ENCODE measurements around the gene ZNF407.

The ZNF407 gene

GRCh38 chr18:75041586-75041985 is 443.9 kb downstream of the ZNF407 start:
- peak; percentile 49 for DNase-seq (ENCODE audit: low read depth)
- no peak overlapping the region for H3K4me3 ChIP-seq (ENCODE audit: control insufficient read depth, low read depth, low read length)
- TF ChIP-seq CTCF (conservative IDR thresholded peaks at IDR 0.05; ENCODE audit: control insufficient read depth, insufficient read depth, low read depth, low read length), result peak; percentile 51

- DNase-seq (ENCODE audit: low read depth), result no peak
- no peak for TF ChIP-seq CTCF (conservative IDR thresholded peaks at IDR 0.05; ENCODE audit: control insufficient read depth, insufficient read depth, low read depth, low read length)
- H3K4me3 ChIP-seq (ENCODE audit: control insufficient read depth, low read depth, low read length), result no peak overlapping the region
These were observed 445.8 kb downstream of the ZNF407 start for GRCh38 chr18:75043478-75043877.

GRCh38 chr18:75044296-75044695 is 446.6 kb downstream of the ZNF407 start:
- H3K4me3 ChIP-seq (ENCODE audit: control insufficient read depth, low read depth, low read length), result no peak overlapping the region
- DNase-seq (ENCODE audit: low read depth), result no peak
- no peak for TF ChIP-seq CTCF (conservative IDR thresholded peaks at IDR 0.05; ENCODE audit: control insufficient read depth, insufficient read depth, low read depth, low read length)

- no peak for DNase-seq (ENCODE audit: low read depth)
- no peak for TF ChIP-seq CTCF (conservative IDR thresholded peaks at IDR 0.05; ENCODE audit: control insufficient read depth, insufficient read depth, low read depth, low read length)
- no peak overlapping the region for H3K4me3 ChIP-seq (ENCODE audit: control insufficient read depth, low read depth, low read length)
These were observed 447.1 kb downstream of the ZNF407 start for GRCh38 chr18:75044791-75045190.

GRCh38 chr18:75045272-75045671 is 447.6 kb downstream of the ZNF407 start:
- H3K4me3 ChIP-seq (ENCODE audit: control insufficient read depth, low read depth, low read length), result no peak overlapping the region
- TF ChIP-seq CTCF (conservative IDR thresholded peaks at IDR 0.05; ENCODE audit: control insufficient read depth, insufficient read depth, low read depth, low read length), result no peak
- no peak for DNase-seq (ENCODE audit: low read depth)

GRCh38 chr18:75047240-75047961 is 449.7 kb downstream of the ZNF407 start:
- H3K4me3 ChIP-seq (ENCODE audit: control insufficient read depth, low read depth, low read length), result no peak overlapping the region
- no peak for TF ChIP-seq CTCF (conservative IDR thresholded peaks at IDR 0.05; ENCODE audit: control insufficient read depth, insufficient read depth, low read depth, low read length)
- DNase-seq (ENCODE audit: low read depth), result no peak

Data from fibroblast of mammary gland (primary cell).